ENCODE measurements around the gene HOXC6. TPM values are rescaled to one million over a fixed set of nuclear protein-coding genes. Genes with fewer than 3 reads are reported as not detected.

HOXC6 gene
- total and polyA plus RNA-seq, 2 donors (not counting 3 experiments of a cell fraction or from before 2014, with no cell fraction given), result 0.58 to 0.72 TPM

GRCh38 chr12:53994009-53994263 lies 34.3 kb upstream of the HOXC6 start:
- Histone ChIP-seq H3K4me3 (replicated peaks in 1 of 3; ENCODE audit: insufficient read depth in 1 of 3, low read depth in 1 of 3, low read length in 3 of 3) (no peak overlapping the region), H3K9me3 (replicated peaks; ENCODE audit: control insufficient read depth, insufficient read depth, low read length) (no peaks in the 10 kb centered on the region), H3K4me2 (ENCODE audit: insufficient read depth, low read length) (no peak overlapping the region), H3K27me3 (ENCODE audit: control insufficient read depth in 2 of 2, insufficient read depth in 2 of 2, low read length in 2 of 2) (peaks cover 91 to 98% of the 10 kb centered on the region in 2 experiments), H3K9ac (replicated peaks; ENCODE audit: extremely low read depth, insufficient read depth, low read length) (no peak overlapping the region), H3K27ac (ENCODE audit: insufficient read depth, low read depth, low read length) (no peak overlapping the region), H2AFZ (ENCODE audit: low read depth, low read length) (no peak overlapping the region), H4K20me1 (replicated peaks; ENCODE audit: control insufficient read depth, extremely low read depth, insufficient read depth, low read length) (no peaks in the 10 kb centered on the region), H3K79me2 (ENCODE audit: control insufficient read depth, insufficient read depth, low read length) (no peaks in the 10 kb centered on the region), H3K4me1 (ENCODE audit: control insufficient read depth, extremely low read depth, insufficient read depth, low read length) (no peaks in the 10 kb centered on the region), H3K36me3 (ENCODE audit: control insufficient read depth in 2 of 2, extremely low read depth in 1 of 2, insufficient read depth in 2 of 2, low read length in 2 of 2) (no peaks in the 10 kb centered on the region), H3K9me1 (replicated peaks; ENCODE audit: control insufficient read depth, extremely low read depth, insufficient read depth, low read length) (no peaks in the 10 kb centered on the region)
- POLR2A ChIA-PET, result no interaction called here
- DNase-seq (ENCODE audit: low read depth, low spot score) (no peak), FAIRE-seq (no peak)
- CTCF ChIA-PET, result interaction anchor here (1.2 to 4.3 kb wide), 4 partner anchors 9 to 38 kb away, joined by 3 to 24 read pairs (median 13); partner anchors contain the start of gene HOXC10
- TF ChIP-seq JUN (IDR thresholded peaks at IDR 0.05; ENCODE audit: borderline replicate concordance, insufficient read depth, insufficient read length, low read depth) (no peak), MAX (IDR thresholded peaks at IDR 0.05; ENCODE audit: insufficient read depth, insufficient read length) (no peak), POLR2A (IDR thresholded peaks at IDR 0.05; ENCODE audit: low read depth, low read length) (no peak), FOS (IDR thresholded peaks at IDR 0.05; ENCODE audit: borderline replicate concordance, insufficient read depth, low read length) (no peak), MYC (IDR thresholded peaks at IDR 0.05; ENCODE audit: low read depth, low read length) (no peak), GATA2 (IDR thresholded peaks at IDR 0.05; ENCODE audit: insufficient read depth, insufficient read length, low read depth, low read length) (no peak), POLR2AphosphoS5 (IDR thresholded peaks at IDR 0.05; ENCODE audit: insufficient read depth, low read depth, low read length) (no peak)
- dilution Hi-C loops (cut with MboI; ENCODE audit: extremely low pct_ligation_motif_present, low sequenced_read_pairs) (no loop called here), intact Hi-C loops (cut with micrococcal nuclease) (no loop called here)
- BruUV-seq (replicated peaks), result no TSS peak

- Histone ChIP-seq H3K9ac (replicated peaks; ENCODE audit: extremely low read depth, insufficient read depth, low read length) (no peak overlapping the region), H2AFZ (ENCODE audit: low read depth, low read length) (no peak overlapping the region), H3K27me3 (ENCODE audit: control insufficient read depth in 2 of 2, insufficient read depth in 2 of 2, low read length in 2 of 2) (peaks cover 90 to 98% of the 10 kb centered on the region in 2 experiments), H3K9me3 (replicated peaks; ENCODE audit: control insufficient read depth, insufficient read depth, low read length) (no peaks in the 10 kb centered on the region), H3K27ac (ENCODE audit: insufficient read depth, low read depth, low read length) (no peak overlapping the region), H4K20me1 (replicated peaks; ENCODE audit: control insufficient read depth, extremely low read depth, insufficient read depth, low read length) (no peaks in the 10 kb centered on the region), H3K4me2 (ENCODE audit: insufficient read depth, low read length) (no peak overlapping the region), H3K79me2 (ENCODE audit: control insufficient read depth, insufficient read depth, low read length) (no peaks in the 10 kb centered on the region), H3K4me3 (replicated peaks in 1 of 3; ENCODE audit: insufficient read depth in 1 of 3, low read depth in 1 of 3, low read length in 3 of 3) (no peak overlapping the region), H3K36me3 (ENCODE audit: control insufficient read depth in 2 of 2, extremely low read depth in 1 of 2, insufficient read depth in 2 of 2, low read length in 2 of 2) (no peaks in the 10 kb centered on the region), H3K4me1 (ENCODE audit: control insufficient read depth, extremely low read depth, insufficient read depth, low read length) (no peaks in the 10 kb centered on the region), H3K9me1 (replicated peaks; ENCODE audit: control insufficient read depth, extremely low read depth, insufficient read depth, low read length) (no peaks in the 10 kb centered on the region)
- dilution Hi-C loops (cut with MboI; ENCODE audit: extremely low pct_ligation_motif_present, low sequenced_read_pairs), result no loop called here
- POLR2A ChIA-PET, result no interaction called here
- TF ChIP-seq GATA2 (IDR thresholded peaks at IDR 0.05; ENCODE audit: insufficient read depth, insufficient read length, low read depth, low read length) (no peak), MAX (IDR thresholded peaks at IDR 0.05; ENCODE audit: insufficient read depth, insufficient read length) (no peak), EZH2 (IDR thresholded peaks at IDR 0.05; ENCODE audit: borderline replicate concordance, low read depth, low read length, severe bottlenecking) (peak; percentile 93)
- BruUV-seq (replicated peaks), result no TSS peak
- DNase-seq (ENCODE audit: low read depth, low spot score) (no peak), FAIRE-seq (no peak)
- intact Hi-C loops (cut with micrococcal nuclease), result no loop called here
- CTCF ChIA-PET, result interaction anchor here (1.5 to 3.7 kb wide), 2 partner anchors 10 to 11 kb away, joined by 9 to 17 read pairs; partner anchors contain the start of gene HOXC10
Measured at GRCh38 chr12:53994264-53995001, 33.8 kb upstream of the HOXC6 start.
